SH-SY5Y (cell line): ENCODE measurements around the gene PLCB4.

Experiments used
- GATA2 ChIP-seq: IDR thresholded peaks from 2 replicates; pipeline ENCODE4 v1.6.1; 2011; ENCODE audit warnings: mild to moderate bottlenecking, low read depth, low read length
- GATA3 ChIP-seq: IDR thresholded peaks from 2 replicates; pipeline ENCODE4 v1.6.1; 2011; ENCODE audit warnings: low read depth, mild to moderate bottlenecking, low read length, moderate library complexity

DNA sequence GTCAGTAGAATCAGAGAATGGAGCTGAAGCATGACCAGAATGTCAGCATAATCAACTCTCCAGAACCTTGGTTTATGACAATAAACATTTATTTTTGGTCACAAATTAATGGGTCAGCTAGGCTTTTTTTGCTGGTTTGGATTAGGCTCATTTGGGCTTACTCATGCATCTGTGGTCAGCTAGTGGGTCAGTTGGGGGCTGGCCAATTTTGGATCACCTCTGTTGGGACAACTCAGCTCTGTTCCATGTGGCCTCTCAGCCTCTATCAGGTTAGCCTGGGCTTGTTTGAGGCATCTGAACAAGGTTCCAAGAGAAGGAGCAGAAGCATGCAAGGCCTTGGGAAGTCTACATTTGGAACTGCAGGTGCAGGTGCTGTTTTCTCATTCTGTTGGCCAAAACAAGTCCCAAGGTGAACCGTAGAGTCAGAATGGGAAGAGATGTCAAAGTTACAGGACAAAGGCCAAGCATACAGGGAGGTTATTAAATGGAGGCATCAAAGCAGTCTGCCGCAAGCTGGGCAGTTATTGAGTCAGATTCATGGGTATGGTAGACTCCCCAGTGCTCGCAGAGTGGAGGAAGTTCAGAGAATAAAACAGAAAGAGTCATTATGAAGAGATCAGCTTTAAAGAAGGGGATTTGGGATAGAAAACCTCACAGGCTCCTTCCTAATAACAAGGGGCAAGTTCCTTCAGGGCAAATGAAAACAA, 173.0 kb downstream of the PLCB4 start:
- TF ChIP-seq GATA3 (no peak), GATA2 (no peak)
